ENCODE measurements around the gene ACTL6A.
"Not testable (repeated sequence)": the region's sequence is repeated elsewhere in the genome, so short reads cannot be mapped to it uniquely, and the experiment has no call there.

The ACTL6A gene

GRCh38 chr3:179562591-179563270 is at the start of gene ACTL6A:
Gene ACTL6A, plus strand, starts transcription at chr3:179562926. Its CDS starts 167 bp downstream, at chr3:179563093.
- H3K4me3 ChIP-seq (ENCODE audit: low read length): peak within 1 kb of the TSS; percentile 93
- DNase-seq (ENCODE audit: low read depth): peak; percentile 98
- TF ChIP-seq, protein P1, sequence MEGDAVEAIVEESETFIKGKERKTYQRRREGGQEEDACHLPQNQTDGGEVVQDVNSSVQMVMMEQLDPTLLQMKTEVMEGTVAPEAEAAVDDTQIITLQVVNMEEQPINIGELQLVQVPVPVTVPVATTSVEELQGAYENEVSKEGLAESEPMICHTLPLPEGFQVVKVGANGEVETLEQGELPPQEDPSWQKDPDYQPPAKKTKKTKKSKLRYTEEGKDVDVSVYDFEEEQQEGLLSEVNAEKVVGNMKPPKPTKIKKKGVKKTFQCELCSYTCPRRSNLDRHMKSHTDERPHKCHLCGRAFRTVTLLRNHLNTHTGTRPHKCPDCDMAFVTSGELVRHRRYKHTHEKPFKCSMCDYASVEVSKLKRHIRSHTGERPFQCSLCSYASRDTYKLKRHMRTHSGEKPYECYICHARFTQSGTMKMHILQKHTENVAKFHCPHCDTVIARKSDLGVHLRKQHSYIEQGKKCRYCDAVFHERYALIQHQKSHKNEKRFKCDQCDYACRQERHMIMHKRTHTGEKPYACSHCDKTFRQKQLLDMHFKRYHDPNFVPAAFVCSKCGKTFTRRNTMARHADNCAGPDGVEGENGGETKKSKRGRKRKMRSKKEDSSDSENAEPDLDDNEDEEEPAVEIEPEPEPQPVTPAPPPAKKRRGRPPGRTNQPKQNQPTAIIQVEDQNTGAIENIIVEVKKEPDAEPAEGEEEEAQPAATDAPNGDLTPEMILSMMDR (conservative IDR thresholded peaks at IDR 0.05; ENCODE audit: low read depth, low read length): no peak

DNA sequence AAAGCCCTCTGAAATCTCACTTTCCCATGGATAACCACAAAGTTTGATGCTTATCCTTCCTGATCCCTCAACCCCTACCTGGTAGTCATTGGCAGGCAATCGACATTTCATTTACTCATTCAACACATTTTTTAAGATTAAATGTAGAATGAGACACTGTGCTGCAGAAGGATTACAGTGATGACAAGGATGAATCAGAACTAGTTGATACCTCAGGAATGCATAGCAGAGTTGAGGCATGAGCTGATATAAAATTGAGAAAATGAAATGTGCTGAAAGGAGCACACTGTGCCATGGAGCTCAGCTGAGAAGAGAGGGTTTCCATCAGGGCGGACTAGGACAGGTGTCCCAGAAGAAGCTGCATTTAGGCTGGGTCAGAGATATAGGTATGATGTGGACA is 48.9 kb upstream of the ACTL6A start:
- TF ChIP-seq, protein P1 (conservative IDR thresholded peaks at IDR 0.05; ENCODE audit: low read depth, low read length): no peak
- DNase-seq (ENCODE audit: low read depth): no peak
- no peak overlapping the region for H3K4me3 ChIP-seq (ENCODE audit: low read length)

DNA sequence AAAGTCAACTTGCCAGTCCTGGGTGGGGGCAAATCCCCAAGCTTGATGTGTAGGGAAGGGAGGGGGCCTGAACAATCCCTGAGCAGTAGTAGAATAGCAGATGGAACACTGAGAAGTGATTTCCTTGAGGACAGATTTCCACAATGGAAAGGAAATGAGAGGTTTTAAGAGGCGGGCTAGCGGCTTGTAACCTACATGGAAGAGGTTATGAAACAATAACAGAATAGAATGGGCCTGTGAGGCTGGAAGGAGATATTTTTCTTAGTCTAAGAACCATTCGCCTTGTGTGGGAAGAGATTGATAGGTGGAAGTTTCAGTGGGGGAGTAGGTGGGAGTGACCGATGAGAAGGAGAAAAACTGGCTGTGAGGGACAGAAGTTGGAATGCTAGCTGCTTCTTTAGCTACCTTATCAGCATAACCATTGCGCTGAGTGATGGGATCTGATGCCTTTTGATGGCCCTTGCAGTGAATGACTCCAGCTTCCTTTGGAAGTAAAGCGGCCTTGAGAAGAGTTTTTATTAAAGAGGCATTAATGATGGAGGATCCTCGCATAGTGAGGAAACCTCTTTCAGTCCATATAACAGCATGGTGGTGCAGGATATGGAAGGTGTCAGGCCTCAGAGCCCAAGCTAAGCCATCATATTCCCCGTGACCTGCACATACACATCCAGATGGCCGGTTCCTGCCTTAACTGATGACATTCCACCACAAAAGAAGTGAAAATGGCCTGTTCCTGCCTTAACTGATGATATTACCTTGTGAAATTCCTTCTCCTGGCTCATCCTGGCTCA is 46.1 kb upstream of the ACTL6A start:
- not testable (repeated sequence) for H3K4me3 ChIP-seq (ENCODE audit: low read length); DNase-seq (ENCODE audit: low read depth)

DNA sequence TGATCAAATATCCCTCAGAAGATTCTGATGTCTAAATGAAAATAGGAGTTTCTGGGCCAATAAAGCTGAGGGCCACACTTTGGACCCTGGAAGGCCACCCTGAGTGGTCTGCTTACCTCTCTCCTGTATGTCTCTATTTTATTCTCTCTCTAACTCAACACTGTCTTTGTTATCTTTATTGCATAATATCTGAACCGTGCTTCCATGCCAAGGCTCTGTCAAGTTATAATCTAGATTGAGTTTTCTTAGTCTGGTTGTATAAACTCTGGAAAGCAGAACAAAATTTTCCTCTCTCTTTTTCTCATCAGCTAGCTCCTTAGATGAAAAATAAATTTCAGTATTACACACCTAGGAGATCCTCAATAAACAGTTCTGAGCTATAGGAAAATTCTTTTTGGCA is 36.2 kb upstream of the ACTL6A start:
- TF ChIP-seq, protein P1 (conservative IDR thresholded peaks at IDR 0.05; ENCODE audit: low read depth, low read length): no peak
- no peak for DNase-seq (ENCODE audit: low read depth)
- no peak overlapping the region for H3K4me3 ChIP-seq (ENCODE audit: low read length)

DNA sequence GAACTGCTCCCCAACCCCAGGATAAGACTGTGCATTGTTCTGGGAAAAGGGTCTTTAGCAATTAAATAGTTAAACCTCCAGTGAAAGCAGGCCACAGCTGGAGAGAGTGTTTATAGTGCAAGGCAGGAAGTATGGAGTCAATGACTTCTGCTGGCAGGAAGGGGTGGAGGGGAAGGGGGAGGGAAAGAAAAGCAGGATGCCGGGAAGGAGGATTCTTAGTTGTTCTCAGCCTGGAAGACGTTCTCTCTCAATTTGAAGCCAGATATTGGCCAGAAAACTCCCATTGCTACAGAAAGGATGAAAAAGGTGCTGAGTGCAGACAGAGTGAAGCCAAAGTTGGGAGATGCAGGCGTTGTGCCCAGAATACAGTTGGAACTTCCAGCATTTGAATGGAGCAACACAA is 35.7 kb upstream of the ACTL6A start:
- peak overlapping the region; percentile 0 for H3K4me3 ChIP-seq (ENCODE audit: low read length)
- TF ChIP-seq, protein P1 (conservative IDR thresholded peaks at IDR 0.05; ENCODE audit: low read depth, low read length): no peak
- no peak for DNase-seq (ENCODE audit: low read depth)

DNA sequence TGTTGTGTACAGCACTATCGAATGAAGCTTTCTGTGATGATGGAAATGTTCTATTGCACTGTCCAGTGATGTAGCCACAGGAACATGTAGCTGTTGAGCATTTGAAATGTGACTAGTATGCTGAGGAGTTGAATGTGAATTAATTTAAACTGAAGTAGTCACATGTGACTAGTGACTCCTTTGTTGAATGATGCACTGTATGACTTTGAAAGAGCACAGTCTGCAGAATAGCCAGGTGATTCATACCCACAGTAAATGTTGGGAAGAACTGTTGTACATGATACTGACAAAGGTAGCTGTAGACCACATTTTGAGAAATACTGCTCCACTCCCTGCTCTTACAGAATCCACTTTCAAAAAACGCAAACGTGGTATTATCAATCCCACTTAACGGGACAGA is 34.0 kb upstream of the ACTL6A start:
- TF ChIP-seq, protein P1 (conservative IDR thresholded peaks at IDR 0.05; ENCODE audit: low read depth, low read length): no peak
- no peak for DNase-seq (ENCODE audit: low read depth)
- H3K4me3 ChIP-seq (ENCODE audit: low read length): no peak overlapping the region

GRCh38 chr3:179531576-179531975 is 31.1 kb upstream of the ACTL6A start:
- TF ChIP-seq, protein P1 (conservative IDR thresholded peaks at IDR 0.05; ENCODE audit: low read depth, low read length): no peak
- DNase-seq (ENCODE audit: low read depth): no peak
- H3K4me3 ChIP-seq (ENCODE audit: low read length): no peak overlapping the region

Data from retinal pigment epithelial cell (primary cell).